Esophagus squamous epithelium (tissue), 5 donors: Measurements from ENCODE around the gene FAIM2. TPM values are rescaled to one million over a fixed set of nuclear protein-coding genes. Genes with fewer than 3 reads are reported as not detected.

Source experiments
- DNase-seq: peaks from one replicate; lab custom pipeline; 2025; lab: John Stamatoyannopoulos, UW
- H3K27ac ChIP-seq, 4 donors: fragments of 200-600 bp; sonication (generic); one replicate each; pipeline ENCODE4 v1.5.1; 2016 to 2019; ENCODE audit warnings: mild to moderate bottlenecking in 1 of 4
- H3K27me3 ChIP-seq, 4 donors: fragments of 200-600 bp; sonication (generic); 1 replicate in 3 of 4; 2 replicates in 1 of 4; pipeline versions ENCODE4 v1.5.1 to v1.6.0; 2017 to 2021; ENCODE audit warnings: antibody characterized with exemption in 1 of 4
- H3K36me3 ChIP-seq, 3 donors: fragments of 200-600 bp; sonication (generic); one replicate each; pipeline ENCODE4 v1.5.1; 2016 to 2019
- H3K4me1 ChIP-seq, 3 donors: fragments of 200-600 bp; sonication (generic); one replicate each; pipeline ENCODE4 v1.5.1; 2017 to 2019
- H3K4me3 ChIP-seq, 4 donors: fragments of 200-600 bp; sonication (generic); 1 replicate in 3 of 4; 2 replicates in 1 of 4; pipeline ENCODE4 v1.5.1; 2016 to 2019; ENCODE audit warnings: mild to moderate bottlenecking in 2 of 4, moderate library complexity in 1 of 4
- H3K9me3 ChIP-seq, 3 donors: fragments of 200-600 bp; sonication (generic); one replicate each; pipeline ENCODE4 v1.5.1; 2016 to 2019
- POLR2A ChIP-seq, 4 donors: fragments of 450-650 bp; IDR thresholded peaks; one replicate each; pipeline ENCODE4 v1.6.1; 2017; ENCODE audit warnings: antibody characterized with exemption in 4 of 4, mild to moderate bottlenecking in 4 of 4, moderate library complexity in 3 of 4
- WGBS, 2 donors: methylation state at CpG; one replicate each; pipeline ENCODE4 v1.1.5; 2018; 5-methylcytosine and 5-hydroxymethylcytosine counted together
- intact Hi-C: fragments of 100-400 bp; cut with DNase I; formaldehyde crosslinking; loops from one replicate; pipeline ENCODE4 v1.15.0; 2022
- total RNA-seq, 4 donors: library from RNA; depleted of rRNA; stranded (reverse); fragments of >200 nt; gene quantifications; one replicate each; pipeline ENCODE4 v1.1.0, GENCODE V29; 2016
- TF ChIP-seq, protein P1 (sequence below), 6 experiments: fragments of 450-650 bp in 4 of 6; fragments of 200-600 bp in 2 of 6; sonication (generic) in 2 of 6; IDR thresholded peaks; one replicate each; pipeline ENCODE4 v1.5.1; 2016 to 2019; ENCODE audit warnings: antibody characterized with exemption in 6 of 6, mild to moderate bottlenecking in 4 of 6, moderate library complexity in 4 of 6
- donor health status: DM: yes; HTN: yes; CAD: no.

FAIM2 gene
- total RNA-seq, 4 donors from 2014 or later, result 0.13 to 2.9 (median 0.23) TPM

DNA sequence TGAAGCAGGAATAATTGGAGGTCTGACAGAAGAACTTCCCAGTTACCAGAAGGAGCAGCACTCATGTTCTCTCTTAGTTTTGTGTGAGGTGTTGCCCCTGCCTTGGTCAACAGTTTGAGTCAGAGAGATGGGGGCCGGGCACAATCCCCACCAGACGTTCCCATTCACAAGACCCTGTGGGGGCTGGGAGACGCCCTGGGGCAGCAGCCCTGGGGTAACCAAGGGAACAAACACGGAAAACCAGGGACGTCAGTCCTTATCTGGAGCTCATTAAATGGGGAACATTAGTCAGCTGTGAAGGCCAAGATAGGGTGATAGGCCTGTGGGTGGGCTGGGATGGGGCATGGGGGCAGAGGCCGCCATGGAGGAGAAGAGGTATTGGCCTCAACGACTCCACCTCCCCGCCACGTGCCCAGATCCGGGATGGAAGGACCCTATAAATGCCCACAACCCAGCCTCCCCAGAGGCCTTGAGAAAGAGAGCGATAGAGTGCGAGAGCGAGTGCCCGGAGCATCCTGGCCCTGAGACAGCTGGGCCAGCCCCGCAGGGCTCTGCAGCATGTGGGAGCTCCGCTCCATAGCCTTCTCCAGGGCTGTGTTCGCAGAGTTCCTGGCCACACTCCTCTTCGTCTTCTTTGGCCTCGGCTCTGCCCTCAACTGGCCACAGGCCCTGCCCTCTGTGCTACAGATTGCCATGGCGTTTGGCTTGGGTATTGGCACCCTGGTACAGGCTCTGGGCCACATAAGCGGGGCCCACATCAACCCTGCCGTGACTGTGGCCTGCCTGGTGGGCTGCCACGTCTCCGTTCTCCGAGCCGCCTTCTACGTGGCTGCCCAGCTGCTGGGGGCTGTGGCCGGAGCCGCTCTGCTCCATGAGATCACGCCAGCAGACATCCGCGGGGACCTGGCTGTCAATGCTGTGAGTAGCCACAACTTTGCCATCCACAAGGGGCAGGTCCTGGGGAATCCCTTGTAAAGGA lies 46.9 kb upstream of the FAIM2 start, which contains the start of gene AQP2:
AQP2 (plus strand) TSS at position 465 of the 979 bp plus-strand sequence; CDS start at position 559, 94 bp downstream.
- no peak for TF ChIP-seq POLR2A (IDR thresholded peaks at IDR 0.05)
- TF ChIP-seq, protein P1, sequence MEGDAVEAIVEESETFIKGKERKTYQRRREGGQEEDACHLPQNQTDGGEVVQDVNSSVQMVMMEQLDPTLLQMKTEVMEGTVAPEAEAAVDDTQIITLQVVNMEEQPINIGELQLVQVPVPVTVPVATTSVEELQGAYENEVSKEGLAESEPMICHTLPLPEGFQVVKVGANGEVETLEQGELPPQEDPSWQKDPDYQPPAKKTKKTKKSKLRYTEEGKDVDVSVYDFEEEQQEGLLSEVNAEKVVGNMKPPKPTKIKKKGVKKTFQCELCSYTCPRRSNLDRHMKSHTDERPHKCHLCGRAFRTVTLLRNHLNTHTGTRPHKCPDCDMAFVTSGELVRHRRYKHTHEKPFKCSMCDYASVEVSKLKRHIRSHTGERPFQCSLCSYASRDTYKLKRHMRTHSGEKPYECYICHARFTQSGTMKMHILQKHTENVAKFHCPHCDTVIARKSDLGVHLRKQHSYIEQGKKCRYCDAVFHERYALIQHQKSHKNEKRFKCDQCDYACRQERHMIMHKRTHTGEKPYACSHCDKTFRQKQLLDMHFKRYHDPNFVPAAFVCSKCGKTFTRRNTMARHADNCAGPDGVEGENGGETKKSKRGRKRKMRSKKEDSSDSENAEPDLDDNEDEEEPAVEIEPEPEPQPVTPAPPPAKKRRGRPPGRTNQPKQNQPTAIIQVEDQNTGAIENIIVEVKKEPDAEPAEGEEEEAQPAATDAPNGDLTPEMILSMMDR (IDR thresholded peaks at IDR 0.05), result no peak
- no peaks in the 10 kb centered on the region for H3K9me3 ChIP-seq
- no peak for DNase-seq
- H3K27ac ChIP-seq, result no peak within 1 kb of the TSS
- H3K4me1 ChIP-seq, result peaks cover 7 to 30% (median 10%) of the 10 kb centered on the region in 3 donors
- intact Hi-C loops, result no loop called here
- H3K27me3 ChIP-seq, result peaks cover 2 to 51% (median 7%) of the 10 kb centered on the region in 4 donors
- no peaks in the 10 kb centered on the region for H3K36me3 ChIP-seq
- no peak within 1 kb of the TSS for H3K4me3 ChIP-seq
- WGBS, 2 donors, result 93% methylated on average over 16 to 20 of the region's 32 CpGs

DNA sequence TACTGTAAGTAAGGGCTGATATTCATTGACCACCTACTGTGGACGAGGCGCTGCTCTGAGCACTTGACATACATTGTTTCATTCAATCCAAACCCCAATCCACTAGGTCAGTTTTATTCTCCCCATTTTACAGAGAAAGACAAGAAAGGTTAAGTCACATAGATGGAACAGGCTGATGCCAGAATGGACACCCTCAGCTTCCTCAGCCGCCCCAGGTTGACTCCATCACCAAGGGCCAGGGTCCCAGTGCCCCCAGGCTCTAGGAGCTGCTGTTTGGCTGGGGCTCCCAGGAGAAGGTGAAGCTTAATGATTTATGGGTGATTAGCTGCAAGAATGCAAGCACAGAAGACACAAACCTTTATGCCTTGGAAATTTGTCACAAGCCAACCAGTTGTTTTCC lies 46.2 kb upstream of the FAIM2 start:
- DNase-seq, result no peak
- H3K9me3 ChIP-seq, result no peaks in the 10 kb centered on the region
- no peak overlapping the region for H3K27ac ChIP-seq
- no peak overlapping the region for H3K4me3 ChIP-seq
- intact Hi-C loops, result no loop called here
- peaks cover 7 to 30% (median 10%) of the 10 kb centered on the region in 3 donors for H3K4me1 ChIP-seq
- TF ChIP-seq, protein P1 (IDR thresholded peaks at IDR 0.05), result no peak
- TF ChIP-seq POLR2A (IDR thresholded peaks at IDR 0.05), result no peak
- H3K36me3 ChIP-seq, result no peaks in the 10 kb centered on the region
- 89 to 93% methylated on average over 2 to 3 of the region's 3 CpGs for WGBS, 2 donors
- peaks cover 0 to 44% (median 2%) of the 10 kb centered on the region in 4 donors for H3K27me3 ChIP-seq

DNA sequence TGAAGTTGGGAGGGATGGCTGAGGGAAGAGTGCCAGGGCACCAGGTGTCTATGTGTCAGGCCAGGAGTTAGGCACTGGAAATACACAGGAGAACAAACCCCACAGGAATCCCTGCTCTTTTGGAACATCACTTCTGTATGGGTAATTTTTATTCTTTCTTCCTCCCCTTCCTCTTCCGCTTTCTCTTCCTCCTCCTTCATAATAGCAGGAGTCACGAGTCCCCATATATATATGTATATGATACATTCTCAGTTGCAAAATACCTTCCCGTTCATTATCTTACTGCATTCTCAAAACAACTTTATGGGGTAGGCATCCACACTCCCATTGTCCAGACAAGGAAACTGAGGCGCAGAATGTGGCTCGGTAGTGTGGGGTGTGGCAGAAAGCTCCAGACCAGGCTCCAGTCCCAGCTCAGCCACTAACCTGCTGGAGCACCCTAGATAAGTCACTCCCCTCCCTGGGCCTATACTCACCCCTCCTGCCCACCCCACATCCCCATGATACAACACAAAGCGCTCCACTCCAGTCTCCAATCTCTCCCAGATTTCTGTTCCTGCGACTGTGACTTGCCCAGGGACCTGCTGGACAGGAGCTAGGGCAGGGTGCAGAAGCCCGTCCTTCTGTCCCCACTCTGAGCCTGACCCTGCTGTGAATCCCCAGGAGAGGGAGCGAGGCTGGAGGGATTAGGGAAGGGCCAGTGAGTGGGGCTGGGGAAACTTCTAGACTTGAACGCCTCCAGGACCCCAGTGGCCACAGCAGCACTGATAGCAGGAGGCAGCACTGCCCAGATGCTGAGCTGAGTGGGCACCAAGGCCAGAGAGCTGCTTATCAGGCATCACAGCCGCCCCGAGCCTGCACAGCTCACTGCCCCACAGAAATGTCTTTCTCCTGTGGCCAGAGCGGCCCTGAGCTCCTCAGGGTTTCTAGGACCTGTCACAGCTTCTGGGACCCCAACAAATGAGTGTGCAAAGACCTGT lies 45.5 kb upstream of the FAIM2 start:
- no peaks in the 10 kb centered on the region for H3K9me3 ChIP-seq
- no peaks in the 10 kb centered on the region for H3K36me3 ChIP-seq
- TF ChIP-seq, protein P1 (IDR thresholded peaks at IDR 0.05), result no peak
- TF ChIP-seq POLR2A (IDR thresholded peaks at IDR 0.05), result no peak
- peaks cover 0 to 37% (median 0%) of the 10 kb centered on the region in 4 donors for H3K27me3 ChIP-seq
- DNase-seq, result no peak
- intact Hi-C loops, result no loop called here
- H3K4me3 ChIP-seq, result no peak overlapping the region
- H3K4me1 ChIP-seq, result peaks cover 7 to 30% (median 12%) of the 10 kb centered on the region in 3 donors
- 86 to 87% methylated on average over 6 to 7 of the region's 13 CpGs for WGBS, 2 donors
- H3K27ac ChIP-seq, result no peak overlapping the region

DNA sequence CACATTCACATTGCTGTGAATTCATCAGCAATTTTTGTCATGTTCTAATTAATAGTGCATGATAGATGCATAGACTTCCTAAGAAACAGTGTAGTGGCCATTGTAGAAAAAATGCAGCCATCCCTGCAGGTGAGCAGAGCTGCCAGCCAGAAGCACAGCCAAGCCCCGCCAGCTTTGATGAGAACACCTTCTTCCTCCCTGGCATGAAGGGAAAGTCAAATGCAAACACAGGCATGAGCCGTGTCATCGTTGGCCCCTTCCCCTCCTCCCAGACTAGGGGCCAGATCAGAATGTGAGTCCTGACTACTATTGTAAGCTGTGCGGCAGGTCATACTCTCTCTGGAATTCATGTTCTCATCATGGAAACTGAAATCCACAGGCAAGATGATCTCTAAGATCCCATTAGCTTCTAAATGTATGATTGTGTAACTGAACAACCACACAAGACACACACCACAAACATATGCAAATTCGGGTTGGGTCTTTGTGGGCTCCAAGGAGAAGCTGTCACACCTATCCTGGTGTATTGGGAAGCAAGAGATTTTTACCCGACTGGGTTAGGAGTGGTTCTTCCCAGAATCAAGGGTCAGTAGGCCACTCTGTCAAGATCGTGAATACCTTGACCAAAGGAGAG lies 44.0 kb upstream of the FAIM2 start:
- TF ChIP-seq, protein P1 (IDR thresholded peaks at IDR 0.05), result no peak
- no peak for TF ChIP-seq POLR2A (IDR thresholded peaks at IDR 0.05)
- no peak overlapping the region for H3K27ac ChIP-seq
- WGBS, 2 donors, result 61 to 67% methylated on average over 1 to 7 of the region's 7 CpGs
- no peaks in the 10 kb centered on the region for H3K36me3 ChIP-seq
- peaks cover 14 to 44% (median 25%) of the 10 kb centered on the region in 3 donors for H3K4me1 ChIP-seq
- intact Hi-C loops, result no loop called here
- DNase-seq, result no peak
- peaks cover 0 to 28% (median 0%) of the 10 kb centered on the region in 4 donors for H3K27me3 ChIP-seq
- H3K9me3 ChIP-seq, result no peaks in the 10 kb centered on the region
- H3K4me3 ChIP-seq, result no peak overlapping the region
